K562 (cell line): ENCODE data around the gene ARMC6. TPM values are rescaled to one million over a fixed set of nuclear protein-coding genes. Genes with fewer than 3 reads are reported as not detected.

Experiments
- ATAC-seq: fragments of 200-7000 bp; cut with Tn5 transposase; 3 replicates; pipeline ENCODE4 v1.9.1; 2020; ENCODE audit warnings: moderate library complexity
- BruUV-seq: library from RNA; stranded (reverse); fragments of 400-500 nt; replicated peaks from 2 replicates; lab custom pipeline; 2021; lab: Mats Ljungman, UMichigan
- CTCF ChIA-PET: fragments of 300-600 bp; formaldehyde crosslinking; extraction: SDS; loops from one replicate; lab custom pipeline; 2021; ENCODE audit warnings: low intra/inter-chr PET ratio; lab: Yijun Ruan, JAX
- POLR2A ChIA-PET: fragments of 300-600, 350-650 bp; sonication (Branson Sonifier 250); formaldehyde crosslinking; extraction: SDS; loops from one replicate; lab custom pipeline; 2021; ENCODE audit warnings: antibody characterized with exemption, inconsistent platforms; lab: Yijun Ruan, JAX
- DNase-seq, 4 experiments: peaks; one replicate each; pipeline versions ENCODE4 v3.0.0 to v3.0.0-alpha.2; 2011 to 2018; ENCODE audit warnings: low spot score in 3 of 4, mixed read lengths in 3 of 4; ENCODE audit errors: extremely low read depth in 1 of 4
- FAIRE-seq: peaks from 2 replicates; lab custom pipeline; 2011; peaks lifted over from hg19 to GRCh38; lab: Jason Lieb, UNC
- H2AFZ ChIP-seq: 2 replicates; pipeline ENCODE4 v1.6.0; 2011; ENCODE audit warnings: low read depth, low read length, control low read depth, inconsistent platforms
- H3K27ac ChIP-seq: fragments of 200-600 bp; 3 replicates; pipeline ENCODE4 v1.8.0; 2011; ENCODE audit warnings: low read depth, mild to moderate bottlenecking, control low read depth, inconsistent platforms, low read length, moderate library complexity, mixed read lengths; ENCODE audit errors: extremely low read depth
- H3K27me3 ChIP-seq, 2 experiments: fragments of 300-600 bp in 1 of 2; 2 replicates in 1 of 2; 3 replicates in 1 of 2; pipeline versions ENCODE4 v1.6.0 to v1.8.0; 2011; ENCODE audit warnings: inconsistent platforms in 2 of 2, low read length in 2 of 2, mild to moderate bottlenecking in 1 of 2, mixed read lengths in 1 of 2, moderate library complexity in 1 of 2; ENCODE audit not compliant: control insufficient read depth in 2 of 2, insufficient read depth in 2 of 2
- H3K36me3 ChIP-seq: fragments of 300-600 bp; 3 replicates; pipeline ENCODE4 v1.8.0; 2011; ENCODE audit warnings: mild to moderate bottlenecking, low read length, inconsistent platforms; ENCODE audit not compliant: control insufficient read depth, insufficient read depth
- H3K4me1 ChIP-seq, 2 experiments: fragments of 200-600 bp in 1 of 2; replicated peaks in 1 of 2; 2 replicates in 1 of 2; 3 replicates in 1 of 2; pipeline versions ENCODE4 v1.5.1 to v1.8.0; 2011; ENCODE audit warnings: inconsistent platforms in 2 of 2, low read length in 2 of 2, mild to moderate bottlenecking in 1 of 2, mixed read lengths in 1 of 2, moderate library complexity in 1 of 2; ENCODE audit not compliant: control insufficient read depth in 2 of 2, insufficient read depth in 2 of 2
- H3K4me2 ChIP-seq: 2 replicates; pipeline ENCODE4 v1.6.1; 2011; ENCODE audit warnings: low read length, control low read depth, inconsistent platforms, mixed read lengths; ENCODE audit not compliant: insufficient read depth
- H3K4me3 ChIP-seq: fragments of 200-600 bp; sonication (generic), shearing (Covaris generic); 2 replicates; pipeline ENCODE4 v1.5.1; 2016; ENCODE audit warnings: control low read depth, inconsistent platforms
- H3K79me2 ChIP-seq: fragments of 200-600 bp; 3 replicates; pipeline ENCODE4 v1.8.0; 2011; ENCODE audit warnings: low read length, inconsistent platforms; ENCODE audit not compliant: control insufficient read depth, insufficient read depth
- H3K9ac ChIP-seq, 2 experiments: 2 replicates each; pipeline versions ENCODE4 v1.6.0 to v1.6.1; 2011; ENCODE audit warnings: low read depth in 2 of 2, low read length in 2 of 2, control low read depth in 1 of 2, inconsistent platforms in 1 of 2, mild to moderate bottlenecking in 1 of 2, mixed read lengths in 1 of 2; ENCODE audit not compliant: insufficient read depth in 1 of 2
- H3K9me1 ChIP-seq: one replicate; pipeline ENCODE4 v1.6.0; 2011; ENCODE audit warnings: inconsistent platforms, mild to moderate bottlenecking, low read length, moderate library complexity; ENCODE audit not compliant: control insufficient read depth, insufficient read depth
- H3K9me3 ChIP-seq: replicated peaks from 2 replicates; pipeline ENCODE4 v1.5.1; 2011; ENCODE audit warnings: low read depth, low read length, inconsistent platforms; ENCODE audit not compliant: control insufficient read depth, insufficient read depth
- H4K20me1 ChIP-seq: replicated peaks from 2 replicates; pipeline ENCODE4 v1.6.1; 2011; ENCODE audit warnings: low read length, inconsistent platforms, mixed read lengths; ENCODE audit not compliant: control insufficient read depth, insufficient read depth
- ARHGAP35 ChIP-seq: fragments of 450-650 bp; IDR thresholded peaks from 2 replicates; pipeline ENCODE4 v1.6.1; 2018; ENCODE audit not compliant: partially characterized antibody
- CEBPG ChIP-seq, 3 experiments: fragments of 200-800 bp in 1 of 3; sonication (Bioruptor generic) in 1 of 3; sonication (generic) in 1 of 3; formaldehyde crosslinking in 1 of 3; IDR thresholded peaks in 2 of 3; conservative IDR thresholded peaks in 1 of 3; 2 replicates each; pipeline versions ENCODE4 v1.6.1 to v1.8.0; 2016 to 2022; ENCODE audit warnings: missing compliant biosample characterization in 2 of 3, missing genetic modification characterization in 2 of 3, mild to moderate bottlenecking in 1 of 3, missing genetic modification reagents in 1 of 3
- HDAC8 ChIP-seq: fragments of 450-650 bp; IDR thresholded peaks from 2 replicates; pipeline ENCODE4 v1.6.1; 2016; ENCODE audit warnings: mild to moderate bottlenecking, missing genetic modification characterization, moderate library complexity, missing compliant biosample characterization
- MCM7 ChIP-seq, 2 experiments: fragments of 450-650 bp; IDR thresholded peaks; 2 replicates each; pipeline ENCODE4 v1.6.1; 2016 to 2018
- POLR2A ChIP-seq: fragments of 450-650 bp; conservative IDR thresholded peaks from 2 replicates; pipeline ENCODE4 v1.6.1; 2016
- POLR2G ChIP-seq: fragments of 200-400 bp; formaldehyde crosslinking; IDR thresholded peaks from 2 replicates; pipeline ENCODE4 v1.6.1; 2017; ENCODE audit warnings: low read depth, mild to moderate bottlenecking, antibody characterized with exemption, low read length, moderate library complexity
- PTBP1 ChIP-seq: fragments of 200-400 bp; formaldehyde crosslinking; IDR thresholded peaks from 2 replicates; pipeline ENCODE4 v1.6.1; 2017; ENCODE audit warnings: low read depth, low read length
- WGBS: fragments of 100-300 bp; shearing (Covaris generic); methylation state at CpG from one replicate; pipeline ENCODE4 v1.1.6; 2016; ENCODE audit warnings: low coverage, mixed read lengths; ENCODE audit not compliant: insufficient coverage; ENCODE audit errors: missing lambda C conversion rate; 5-methylcytosine and 5-hydroxymethylcytosine counted together
- in situ Hi-C: fragments of 300-500 bp; cut with MboI; formaldehyde crosslinking; loops from 4 replicates; pipeline ENCODE4 v1.15.0; 2018; ENCODE audit warnings: inconsistent platforms, mixed read lengths
- intact Hi-C: fragments of 100-400 bp; cut with micrococcal nuclease; formaldehyde crosslinking; loops from 2 replicates; pipeline ENCODE4 v1.14.2; 2022
- polyA plus RNA-seq, 8 experiments: library from polyadenylated mRNA; depleted of rRNA in 4 of 8; stranded (reverse) in 5 of 8; unstranded in 3 of 8; fragments of >200 nt; fragmentation: Nextera tagmentation in 2 of 8; fragmentation: Illumina TruSeq in 1 of 8; extraction: Ambion mirVana in 2 of 8; extraction: Trizol in 1 of 8; gene quantifications; 2 replicates each; pipeline versions ENCODE4 v1.2.1 to v1.2.3, GENCODE V29; 2011 to 2014; ENCODE audit warnings: inconsistent platforms in 1 of 8, missing spikeins in 1 of 8
- total RNA-seq, 7 experiments: library from RNA; depleted of rRNA in 6 of 7; stranded (reverse); fragments of >200 nt in 6 of 7; fragmentation: Illumina TruSeq in 2 of 7; extraction: Trizol in 2 of 7; gene quantifications; 2 replicates each; pipeline versions ENCODE4 v1.2.1 to v1.2.3, GENCODE V29; 2011 to 2021; ENCODE audit warnings: low replicate concordance in 1 of 7

Gene ARMC6
- total and polyA plus RNA-seq, 9 of the 15 experiments (the other 6 are each of a cell fraction or from before 2014, with no cell fraction given) = 2.1 to 93.4 (median 63.6) TPM

DNA sequence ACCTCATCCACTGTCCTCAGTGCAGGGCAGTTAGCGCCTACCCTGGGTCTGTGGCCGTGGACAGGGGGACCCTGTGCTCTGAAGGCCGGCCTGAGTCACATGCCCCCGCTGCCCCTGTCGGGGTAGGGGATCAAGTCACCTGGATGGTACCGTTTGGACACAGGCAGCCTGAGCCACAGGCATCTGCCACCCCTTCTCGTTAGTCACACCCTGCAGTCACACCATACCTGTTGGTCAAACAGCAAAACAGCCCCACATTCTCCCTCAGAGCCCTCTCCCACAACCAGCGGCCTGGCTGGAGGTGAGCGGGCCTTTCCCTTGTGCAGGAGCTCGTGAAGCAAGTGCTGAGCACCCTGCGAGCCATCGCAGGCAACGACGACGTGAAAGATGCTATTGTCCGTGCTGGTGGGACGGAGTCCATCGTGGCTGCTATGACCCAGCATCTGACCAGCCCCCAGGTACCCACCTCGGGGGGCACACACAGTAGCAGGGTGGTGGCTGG lies 21.6 kb downstream of the ARMC6 start:
- 91% methylated on average over 16 of the region's 19 CpGs for whole genome bisulfite sequencing
- peaks cover 92% of the 10 kb centered on the region for H3K36me3 ChIP-seq
- no peak overlapping the region for H3K4me3 ChIP-seq
- H3K4me1 ChIP-seq = peaks cover 17 to 64% of the 10 kb centered on the region in 2 experiments
- FAIRE-seq (no peak), DNase-seq (peak in 1 of 4 experiments; percentile 5), ATAC-seq (no peak)
- no peak overlapping the region for H3K27ac ChIP-seq
- peaks cover 7% of the 10 kb centered on the region for H3K9me1 ChIP-seq
- in situ Hi-C loops (loop anchor here (5.0 kb wide), 1 partner anchor 82 kb away; the partner anchor contains the start of gene TMEM161A), intact Hi-C loops (loop anchor here (1.0 to 10.0 kb wide), 2 partner anchors 84 to 270 kb away; partner anchors contain the start of genes MAU2 and SUGP1)
- H3K27me3 ChIP-seq = no peaks in the 10 kb centered on the region
- BruUV-seq = no TSS peak
- H3K9ac ChIP-seq = no peak overlapping the region
- CTCF ChIA-PET = interaction anchor here (3.0 kb wide), 1 partner anchor 120 kb away, joined by 20 read pairs; no protein-coding TSS in a partner anchor
- H2AFZ ChIP-seq = no peak overlapping the region
- TF ChIP-seq POLR2A (0 out of 2 replicates have a peak, but pooled peaks have one; percentile 5), POLR2G (peak; percentile 49; the same call in 1 of the 2 replicates), ARHGAP35 (no peak)
- TF ChIP-seq, all 486 proteins: peak for 2
- H3K79me2 ChIP-seq = peaks cover 23% of the 10 kb centered on the region
- H4K20me1 ChIP-seq = 0 out of 2 replicates have a peak, but pooled peaks cover 4% of the 10 kb centered on the region
- POLR2A ChIA-PET = interaction anchor here (0.7 to 1.0 kb wide), 2 partner anchors 84 to 136 kb away, joined by 3 read pairs; no protein-coding TSS in a partner anchor
- no peak overlapping the region for H3K4me2 ChIP-seq
- no peaks in the 10 kb centered on the region for H3K9me3 ChIP-seq

DNA sequence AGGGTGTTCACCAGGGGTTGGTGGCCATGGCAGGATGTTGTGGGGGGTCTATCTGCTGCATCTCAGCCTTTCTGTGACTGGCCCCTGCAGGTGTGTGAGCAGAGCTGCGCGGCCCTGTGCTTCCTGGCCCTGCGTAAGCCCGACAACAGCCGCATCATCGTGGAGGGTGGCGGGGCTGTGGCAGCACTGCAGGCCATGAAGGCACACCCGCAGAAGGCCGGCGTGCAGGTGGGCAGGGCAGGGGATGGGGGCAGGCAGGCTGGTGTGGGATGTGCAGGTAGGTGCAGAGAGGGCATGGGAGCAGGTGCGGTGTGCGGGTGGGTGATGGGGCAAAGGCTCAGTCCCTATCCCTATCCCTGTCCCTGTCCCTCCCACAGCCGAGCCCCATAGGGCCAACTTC lies 22.3 kb downstream of the ARMC6 start:
- TF ChIP-seq POLR2G (peak; percentile 50), CEBPG (CRISPR knock-in tag; IDR thresholded peaks at IDR 0.05) (no peak), CEBPG (tag; conservative IDR thresholded peaks at IDR 0.05 in 1 of 2, IDR thresholded peaks at IDR 0.05 in 1 of 2) (no peak), HDAC8 (tag) (no peak), PTBP1 (no peak), MCM7 (IDR thresholded peaks at IDR 0.05) (no peak)
- H3K9ac ChIP-seq = peak overlapping the region in 1 of 2 experiments; percentile 31; a peak in 1 of 4 replicates
- CTCF ChIA-PET = interaction anchor here (3.0 kb wide), 1 partner anchor 119 kb away, joined by 20 read pairs; no protein-coding TSS in a partner anchor
- no peak overlapping the region for H3K27ac ChIP-seq
- H4K20me1 ChIP-seq = 0 out of 2 replicates have a peak, but pooled peaks cover 4% of the 10 kb centered on the region
- no peak overlapping the region for H3K4me3 ChIP-seq
- no peaks in the 10 kb centered on the region for H3K9me3 ChIP-seq
- H3K9me1 ChIP-seq = peaks cover 7% of the 10 kb centered on the region
- in situ Hi-C loops (loop anchor here (5.0 kb wide), 1 partner anchor 82 kb away; the partner anchor contains the start of gene TMEM161A), intact Hi-C loops (loop anchor here (10.0 kb wide), 1 partner anchor 269 kb away; the partner anchor contains the start of genes MAU2 and SUGP1)
- H3K36me3 ChIP-seq = peaks cover 85% of the 10 kb centered on the region
- peaks cover 23% of the 10 kb centered on the region for H3K79me2 ChIP-seq
- H3K4me1 ChIP-seq = peaks cover 22 to 71% of the 10 kb centered on the region in 2 experiments
- DNase-seq (no peak), ATAC-seq (no peak), FAIRE-seq (no peak)
- POLR2A ChIA-PET = interaction anchor here (1.0 kb wide), 1 partner anchor 83 kb away, joined by 3 read pairs; no protein-coding TSS in a partner anchor
- H3K4me2 ChIP-seq = no peak overlapping the region
- WGBS = 95% methylated on average over 7 of the region's 13 CpGs
- no TSS peak for BruUV-seq
- H3K27me3 ChIP-seq = no peaks in the 10 kb centered on the region
- no peak overlapping the region for H2AFZ ChIP-seq
